ENCODE data around the gene LYRM4. TPM values are rescaled to one million over a fixed set of nuclear protein-coding genes. Genes with fewer than 3 reads are reported as not detected.

LYRM4 gene
- total RNA-seq, 1 donor from 2014 or later, result 27.8 TPM

- peak; percentile 50 for DNase-seq (ENCODE audit: low read depth)
- no peak overlapping the region for H3K4me3 ChIP-seq (ENCODE audit: low read depth, low read length)
- H3K36me3 ChIP-seq (ENCODE audit: control insufficient read depth, insufficient read depth, low read length), result no peaks in the 10 kb centered on the region
- TF ChIP-seq CTCF (IDR thresholded peaks at IDR 0.05; ENCODE audit: insufficient read depth, low read length, poor library complexity, severe bottlenecking), result no peak
- H3K27me3 ChIP-seq (ENCODE audit: control insufficient read depth, insufficient read depth, low read length), result no peaks in the 10 kb centered on the region
Measured at GRCh38 chr6:5125152-5126006, 135.4 kb downstream of the LYRM4 start.

GRCh38 chr6:5124526-5124925, 136.2 kb downstream of the LYRM4 start:
- Histone ChIP-seq H3K4me3 (ENCODE audit: low read depth, low read length) (no peak overlapping the region), H3K27me3 (ENCODE audit: control insufficient read depth, insufficient read depth, low read length) (no peaks in the 10 kb centered on the region), H3K36me3 (ENCODE audit: control insufficient read depth, insufficient read depth, low read length) (no peaks in the 10 kb centered on the region)
- no peak for DNase-seq (ENCODE audit: low read depth)
- TF ChIP-seq CTCF (IDR thresholded peaks at IDR 0.05; ENCODE audit: insufficient read depth, low read length, poor library complexity, severe bottlenecking), result no peak

GRCh38 chr6:5123296-5124143, 137.2 kb downstream of the LYRM4 start:
- TF ChIP-seq CTCF (IDR thresholded peaks at IDR 0.05; ENCODE audit: insufficient read depth, low read length, poor library complexity, severe bottlenecking), result no peak

GRCh38 chr6:5122504-5123112, 138.1 kb downstream of the LYRM4 start:
- Histone ChIP-seq H3K4me3 (ENCODE audit: low read depth, low read length) (no peak overlapping the region), H3K27me3 (ENCODE audit: control insufficient read depth, insufficient read depth, low read length) (no peaks in the 10 kb centered on the region), H3K36me3 (ENCODE audit: control insufficient read depth, insufficient read depth, low read length) (no peaks in the 10 kb centered on the region)
- no peak for TF ChIP-seq CTCF (IDR thresholded peaks at IDR 0.05; ENCODE audit: insufficient read depth, low read length, poor library complexity, severe bottlenecking)
- no peak for DNase-seq (ENCODE audit: low read depth)

More at GRCh38 chr6:5123296-5124143, 137.2 kb downstream of the LYRM4 start:
- Histone ChIP-seq H3K27me3 (ENCODE audit: control insufficient read depth, insufficient read depth, low read length) (no peaks in the 10 kb centered on the region), H3K36me3 (ENCODE audit: control insufficient read depth, insufficient read depth, low read length) (no peaks in the 10 kb centered on the region), H3K4me3 (ENCODE audit: low read depth, low read length) (no peak overlapping the region)
- no peak for DNase-seq (ENCODE audit: low read depth)

GRCh38 chr6:5121956-5122355, 138.8 kb downstream of the LYRM4 start:
- Histone ChIP-seq H3K4me3 (ENCODE audit: low read depth, low read length) (no peak overlapping the region), H3K27me3 (ENCODE audit: control insufficient read depth, insufficient read depth, low read length) (no peaks in the 10 kb centered on the region), H3K36me3 (ENCODE audit: control insufficient read depth, insufficient read depth, low read length) (no peaks in the 10 kb centered on the region)
- no peak for TF ChIP-seq CTCF (IDR thresholded peaks at IDR 0.05; ENCODE audit: insufficient read depth, low read length, poor library complexity, severe bottlenecking)
- no peak for DNase-seq (ENCODE audit: low read depth)

All from kidney epithelial cell (primary cell).